ENCODE data around the gene GFM2. TPM values are rescaled to one million over a fixed set of nuclear protein-coding genes. Genes with fewer than 3 reads are reported as not detected.

GFM2 gene
- total RNA-seq (18.9 TPM), polyA plus RNA-seq (ENCODE audit: insufficient read depth, low read depth, low replicate concordance) (28.0 TPM)
- long read RNA-seq, donor 1, partial matches to known transcripts = 0 of 1 reads
- long read RNA-seq, donor 1, other reads (novel, unspliced or antisense) = 0 of 1 reads
- long read RNA-seq, donor 2, transcript GFM2-201 (21 exons, 3,249 nt) = major isoform, 7 of 473 reads
- long read RNA-seq, donor 2, partial matches to known transcripts = 466 of 473 reads
- long read RNA-seq, donor 2, other reads (novel, unspliced or antisense) = 0 of 473 reads
- long read RNA-seq, donor 3, partial matches to known transcripts = 785 of 787 reads
- long read RNA-seq, donor 3, other reads (novel, unspliced or antisense) = 0 of 787 reads
- long read RNA-seq, donor 4, partial matches to known transcripts = 459 of 461 reads
- long read RNA-seq, donor 4, other reads (novel, unspliced or antisense) = 0 of 461 reads
- long read RNA-seq, donor 5, partial matches to known transcripts = 55 of 55 reads
- long read RNA-seq, donor 5, other reads (novel, unspliced or antisense) = 0 of 55 reads
- long read RNA-seq, donor 6, transcript GFM2-201 (21 exons, 3,249 nt) = major isoform, 5 of 1,451 reads
- long read RNA-seq, donor 6, partial matches to known transcripts = 1,445 of 1,451 reads
- long read RNA-seq, donor 6, other reads (novel, unspliced or antisense) = 0 of 1,451 reads
- long read RNA-seq, donor 7, transcript GFM2-201 (21 exons, 3,249 nt) = major isoform, 13 of 19 reads
- long read RNA-seq, donor 7, partial matches to known transcripts = 2 of 19 reads
- long read RNA-seq, donor 7, other reads (novel, unspliced or antisense) = 4 of 19 reads
- long read RNA-seq, donor 8, partial matches to known transcripts = 404 of 500 reads
- long read RNA-seq, donor 8, other reads (novel, unspliced or antisense) = 93 of 500 reads
- long read RNA-seq, donor 9, partial matches to known transcripts = 563 of 567 reads
- long read RNA-seq, donor 9, other reads (novel, unspliced or antisense) = 0 of 567 reads
- long read RNA-seq, donor 10, partial matches to known transcripts = 487 of 716 reads
- long read RNA-seq, donor 10, other reads (novel, unspliced or antisense) = 225 of 716 reads

DNA sequence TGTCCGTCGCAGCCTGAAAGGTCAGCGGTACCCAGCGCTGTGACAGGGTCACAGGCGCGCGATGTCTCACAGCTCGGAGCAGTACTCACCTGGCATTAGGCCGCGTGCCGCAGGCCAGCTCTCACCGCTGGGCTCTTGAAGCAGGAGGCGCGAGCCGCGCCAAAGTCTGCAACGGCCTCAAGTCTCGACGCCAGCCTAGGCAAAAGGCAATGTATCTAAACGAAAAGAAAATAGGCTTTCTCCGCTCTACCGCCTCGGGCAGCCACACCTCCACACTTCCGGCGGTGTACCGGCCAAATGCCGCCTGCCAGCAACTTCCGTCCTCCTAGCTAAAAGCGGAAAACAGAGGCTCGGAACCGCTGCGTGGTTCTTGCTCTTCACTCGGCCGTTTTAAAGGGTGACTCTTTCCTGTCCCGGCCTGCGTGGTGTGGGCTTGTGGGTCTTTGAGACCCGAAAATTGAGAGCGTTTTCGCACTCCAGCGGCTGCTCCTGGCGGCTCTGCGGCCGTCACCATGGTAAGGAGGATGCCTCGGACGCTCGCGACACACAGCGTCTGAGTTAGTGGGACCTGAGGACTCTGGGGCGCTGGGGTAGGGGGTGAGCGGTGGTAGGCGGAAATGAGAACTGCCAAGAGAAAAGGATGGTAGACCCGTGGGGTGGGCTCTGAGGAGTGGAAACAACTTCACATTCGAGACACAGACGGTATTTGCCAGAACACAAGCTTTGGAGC, at the start of gene GFM2, which contains the start of gene NSA2:
Gene GFM2, minus strand, starts transcription at position 269 of the 730 bp plus-strand sequence. CDS start 3,375 bp downstream, outside the sequence.
Gene NSA2, plus strand, starts transcription at position 401 of the 730 bp plus-strand sequence. Its CDS starts 112 bp downstream, at position 513.
- H3K4me3 ChIP-seq (ENCODE audit: low read length in 3 of 3) = peak within 1 kb of the TSS; percentile 98 to 100 (median 99)
- no peaks in the 10 kb centered on the region for H3K9me3 ChIP-seq (ENCODE audit: control insufficient read depth in 2 of 3, insufficient read depth in 1 of 3, low read length in 3 of 3)
- peaks cover 0 to 13% (median 5%) of the 10 kb centered on the region in 3 donors for H3K4me1 ChIP-seq (ENCODE audit: control insufficient read depth in 2 of 3, insufficient read depth in 2 of 3, low read depth in 1 of 3, low read length in 3 of 3)
- intact Hi-C loops (cut with DNase I) = no loop called here
- DNase-seq (peak; percentile 94 to 98 (median 96)), FAIRE-seq (no peak)
- peak within 1 kb of the TSS; percentile 59 to 69 for H3K27ac ChIP-seq (ENCODE audit: low read depth in 2 of 2, low read length in 2 of 2)
- H3K9ac ChIP-seq (ENCODE audit: low read length in 3 of 3) = peak within 1 kb of the TSS; percentile 93 to 98 (median 96)
- TF ChIP-seq, protein P1, sequence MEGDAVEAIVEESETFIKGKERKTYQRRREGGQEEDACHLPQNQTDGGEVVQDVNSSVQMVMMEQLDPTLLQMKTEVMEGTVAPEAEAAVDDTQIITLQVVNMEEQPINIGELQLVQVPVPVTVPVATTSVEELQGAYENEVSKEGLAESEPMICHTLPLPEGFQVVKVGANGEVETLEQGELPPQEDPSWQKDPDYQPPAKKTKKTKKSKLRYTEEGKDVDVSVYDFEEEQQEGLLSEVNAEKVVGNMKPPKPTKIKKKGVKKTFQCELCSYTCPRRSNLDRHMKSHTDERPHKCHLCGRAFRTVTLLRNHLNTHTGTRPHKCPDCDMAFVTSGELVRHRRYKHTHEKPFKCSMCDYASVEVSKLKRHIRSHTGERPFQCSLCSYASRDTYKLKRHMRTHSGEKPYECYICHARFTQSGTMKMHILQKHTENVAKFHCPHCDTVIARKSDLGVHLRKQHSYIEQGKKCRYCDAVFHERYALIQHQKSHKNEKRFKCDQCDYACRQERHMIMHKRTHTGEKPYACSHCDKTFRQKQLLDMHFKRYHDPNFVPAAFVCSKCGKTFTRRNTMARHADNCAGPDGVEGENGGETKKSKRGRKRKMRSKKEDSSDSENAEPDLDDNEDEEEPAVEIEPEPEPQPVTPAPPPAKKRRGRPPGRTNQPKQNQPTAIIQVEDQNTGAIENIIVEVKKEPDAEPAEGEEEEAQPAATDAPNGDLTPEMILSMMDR (IDR thresholded peaks at IDR 0.05; ENCODE audit: borderline replicate concordance, extremely low read depth, insufficient read depth) = no peak
- no peaks in the 10 kb centered on the region for H3K27me3 ChIP-seq (ENCODE audit: control insufficient read depth, insufficient read depth, low read length)
- peaks cover 0 to 14% (median 2%) of the 10 kb centered on the region in 3 donors for H3K36me3 ChIP-seq (ENCODE audit: control insufficient read depth in 2 of 3, insufficient read depth in 3 of 3, low read length in 3 of 3)

GRCh38 chr5:74810915-74811314, 44.0 kb upstream of the GFM2 start:
- DNase-seq (no peak), FAIRE-seq (no peak)
- TF ChIP-seq, protein P1 (IDR thresholded peaks at IDR 0.05; ENCODE audit: borderline replicate concordance, extremely low read depth, insufficient read depth) = no peak
- intact Hi-C loops (cut with DNase I) = no loop called here
- H3K4me3 ChIP-seq (ENCODE audit: low read length in 3 of 3) = no peak overlapping the region
- no peak overlapping the region for H3K9ac ChIP-seq (ENCODE audit: low read length in 3 of 3)
- H3K4me1 ChIP-seq (ENCODE audit: control insufficient read depth in 2 of 3, insufficient read depth in 2 of 3, low read depth in 1 of 3, low read length in 3 of 3) = no peaks in the 10 kb centered on the region
- H3K27me3 ChIP-seq (ENCODE audit: control insufficient read depth, insufficient read depth, low read length) = no peaks in the 10 kb centered on the region
- H3K9me3 ChIP-seq (ENCODE audit: control insufficient read depth in 2 of 3, insufficient read depth in 1 of 3, low read length in 3 of 3) = no peaks in the 10 kb centered on the region
- no peaks in the 10 kb centered on the region for H3K36me3 ChIP-seq (ENCODE audit: control insufficient read depth in 2 of 3, insufficient read depth in 3 of 3, low read length in 3 of 3)
- H3K27ac ChIP-seq (ENCODE audit: low read depth in 2 of 2, low read length in 2 of 2) = no peak overlapping the region

- TF ChIP-seq, protein P1 (IDR thresholded peaks at IDR 0.05; ENCODE audit: borderline replicate concordance, extremely low read depth, insufficient read depth) = no peak
Observed at GRCh38 chr5:74801941-74802340, 35.0 kb upstream of the GFM2 start.

More at GRCh38 chr5:74801941-74802340, 35.0 kb upstream of the GFM2 start:
- Histone ChIP-seq H3K27ac (ENCODE audit: low read depth in 2 of 2, low read length in 2 of 2) (no peak overlapping the region), H3K36me3 (ENCODE audit: control insufficient read depth in 2 of 3, insufficient read depth in 3 of 3, low read length in 3 of 3) (no peaks in the 10 kb centered on the region), H3K27me3 (ENCODE audit: control insufficient read depth, insufficient read depth, low read length) (no peaks in the 10 kb centered on the region), H3K9ac (ENCODE audit: low read length in 3 of 3) (no peak overlapping the region), H3K4me3 (ENCODE audit: low read length in 3 of 3) (no peak overlapping the region), H3K9me3 (ENCODE audit: control insufficient read depth in 2 of 3, insufficient read depth in 1 of 3, low read length in 3 of 3) (no peaks in the 10 kb centered on the region), H3K4me1 (ENCODE audit: control insufficient read depth in 2 of 3, insufficient read depth in 2 of 3, low read depth in 1 of 3, low read length in 3 of 3) (no peaks in the 10 kb centered on the region)
- FAIRE-seq (no peak), DNase-seq (no peak)
- intact Hi-C loops (cut with DNase I) = no loop called here

Data from kidney (tissue), 22 donors.